GM19043 (cell line): ENCODE data around the gene SLC35E1.

ENCODE experiments used
- ATAC-seq: cut with Tn5 transposase; IDR thresholded peaks from one replicate; pipeline ENCODE4 v1.9.1; 2021; ENCODE audit warnings: low read depth; ENCODE audit not compliant: unreplicated experiment

SLC35E1 gene

GRCh38 chr19:16584248-16585093 lies 12.3 kb upstream of the SLC35E1 start:
- peak; percentile 48 for ATAC-seq

- ATAC-seq: no peak
Measured at GRCh38 chr19:16582486-16583261, 10.5 kb upstream of the SLC35E1 start.

GRCh38 chr19:16581971-16582343 lies 9.7 kb upstream of the SLC35E1 start:
- ATAC-seq: no peak

- no peak for ATAC-seq
Measured at GRCh38 chr19:16581145-16581970, 9.1 kb upstream of the SLC35E1 start.

- no peak for ATAC-seq
Measured at GRCh38 chr19:16579381-16579780, 7.2 kb upstream of the SLC35E1 start.

DNA sequence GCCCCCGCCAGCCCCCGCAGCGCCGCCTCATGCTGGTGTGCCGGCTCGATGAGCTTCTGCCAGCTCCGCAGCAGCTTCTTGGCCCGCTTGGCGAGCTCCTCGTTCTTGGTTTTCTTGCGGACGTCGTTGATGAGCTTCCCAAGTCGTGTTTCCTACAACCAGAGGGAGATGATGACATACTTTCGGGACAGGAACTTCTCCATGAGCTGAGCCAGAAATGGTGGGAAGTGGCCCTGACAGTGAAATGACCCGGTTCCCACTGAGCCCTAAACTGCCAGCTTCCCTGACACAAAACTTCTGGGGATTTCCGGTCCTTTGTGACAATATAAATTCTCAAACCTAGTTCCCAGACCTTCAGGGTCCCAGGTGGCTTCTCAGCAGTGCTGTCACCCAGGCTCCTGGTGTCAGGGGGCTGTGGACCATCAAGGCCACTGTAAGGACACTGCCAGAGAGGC lies 5.3 kb upstream of the SLC35E1 start:
- ATAC-seq: no peak

GRCh38 chr19:16576690-16577530 lies 4.7 kb upstream of the SLC35E1 start:
- ATAC-seq: no peak

DNA sequence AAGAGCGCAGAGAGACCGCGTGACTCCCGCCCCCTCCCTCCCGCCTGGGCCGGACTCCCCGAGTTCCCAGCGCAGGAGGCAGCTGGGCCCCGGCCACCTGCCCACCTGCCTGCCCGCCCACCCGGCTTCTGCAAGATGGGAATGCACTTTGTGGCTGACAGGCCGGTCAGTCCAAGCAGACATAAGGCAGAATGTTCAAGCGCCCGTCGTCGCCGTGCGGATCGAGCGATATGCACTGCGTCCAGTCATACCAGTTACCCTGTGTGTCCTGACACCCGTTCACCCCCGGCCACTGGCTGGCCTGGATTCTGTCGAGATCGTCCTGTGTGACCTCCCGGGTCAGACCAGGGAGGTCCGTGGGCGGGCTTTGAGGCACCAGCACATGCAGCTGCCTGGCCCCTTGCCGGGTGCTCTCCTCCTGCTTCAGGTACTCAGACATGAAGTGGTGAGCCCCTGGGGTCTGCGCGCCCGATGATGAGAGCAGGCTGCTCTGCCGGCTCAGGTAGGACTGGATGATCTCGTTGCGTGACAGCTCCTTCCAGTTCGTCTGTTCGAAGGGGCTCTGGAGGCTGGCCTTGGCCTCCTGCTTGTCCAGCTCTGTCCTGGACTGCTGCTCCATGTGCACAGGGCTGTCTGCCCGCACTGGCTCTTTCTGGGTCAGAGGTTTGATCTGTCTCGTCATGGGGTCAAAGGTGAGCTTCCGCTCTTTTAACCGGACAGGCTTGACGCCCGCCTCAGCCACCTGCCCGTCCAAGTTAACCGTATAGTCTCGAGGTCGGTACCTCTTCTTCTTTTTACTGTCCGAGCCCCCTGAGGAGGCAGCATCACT lies 3.9 kb upstream of the SLC35E1 start:
- no peak for ATAC-seq

DNA sequence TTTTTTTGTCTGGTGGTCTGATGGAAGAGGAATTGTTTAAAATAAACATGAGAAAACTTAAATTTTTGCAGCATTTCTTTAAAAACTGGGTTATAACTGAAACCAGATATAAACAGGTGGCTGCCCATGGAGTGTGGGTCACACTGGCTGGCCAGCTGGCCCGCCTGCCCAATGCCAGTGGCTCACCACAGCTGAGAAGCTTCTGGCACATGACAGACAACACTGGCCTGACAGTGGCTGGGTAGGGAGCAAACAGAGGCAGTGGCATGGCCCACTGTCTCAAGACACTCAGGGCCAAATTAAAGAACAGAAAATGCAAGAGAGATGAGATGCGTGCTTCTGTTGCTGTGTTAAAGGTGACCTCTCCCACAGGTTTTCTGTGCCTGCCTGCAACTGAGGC lies 3.1 kb upstream of the SLC35E1 start:
- ATAC-seq: no peak

- ATAC-seq: no peak
Measured at GRCh38 chr19:16573925-16574324, 1.7 kb upstream of the SLC35E1 start.

DNA sequence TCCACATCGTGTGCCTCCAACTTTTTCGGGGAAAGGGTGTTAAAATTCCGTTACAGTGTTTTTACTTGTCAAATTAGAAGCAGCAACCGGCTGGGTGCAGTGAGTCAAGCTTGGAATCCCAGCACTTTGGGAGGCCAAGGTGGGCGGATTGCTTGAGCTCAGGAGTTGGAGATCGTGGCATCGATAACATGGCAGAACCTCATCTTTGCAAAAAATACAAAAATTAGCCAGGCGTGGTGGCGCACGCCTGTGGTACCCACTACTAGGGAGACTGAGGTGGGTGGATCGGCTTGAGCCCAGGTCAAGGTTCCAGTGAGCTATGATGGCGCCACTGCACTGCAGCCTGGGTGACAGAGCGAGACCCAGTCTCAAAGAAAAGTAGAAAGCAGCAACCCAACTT lies 1.1 kb upstream of the SLC35E1 start:
- no peak for ATAC-seq

- ATAC-seq: peak; percentile 9
Measured at GRCh38 chr19:16571822-16572331, 338 bp downstream of the SLC35E1 start.

GRCh38 chr19:16571283-16571682 lies 932 bp downstream of the SLC35E1 start:
- ATAC-seq: no peak

GRCh38 chr19:16569609-16570320 lies 2.5 kb downstream of the SLC35E1 start:
- ATAC-seq: no peak

DNA sequence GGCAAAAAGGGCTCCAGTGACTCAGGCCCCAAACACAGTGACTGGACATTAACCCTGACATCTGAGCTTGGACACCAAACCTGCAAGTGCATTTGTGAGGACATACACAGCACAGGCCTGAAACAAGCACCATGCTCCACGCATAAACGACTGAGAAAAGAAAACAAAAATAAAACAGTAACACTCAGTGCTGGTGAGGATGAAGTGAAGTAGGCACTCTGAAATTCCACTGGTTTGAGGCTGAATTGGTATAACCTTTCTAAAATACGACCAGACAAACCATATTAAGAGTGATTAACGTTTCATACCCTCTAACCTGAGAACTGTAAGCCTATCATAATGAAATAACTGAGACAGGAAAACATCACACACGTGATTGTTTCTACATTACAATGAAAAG lies 5.5 kb downstream of the SLC35E1 start:
- no peak for ATAC-seq

DNA sequence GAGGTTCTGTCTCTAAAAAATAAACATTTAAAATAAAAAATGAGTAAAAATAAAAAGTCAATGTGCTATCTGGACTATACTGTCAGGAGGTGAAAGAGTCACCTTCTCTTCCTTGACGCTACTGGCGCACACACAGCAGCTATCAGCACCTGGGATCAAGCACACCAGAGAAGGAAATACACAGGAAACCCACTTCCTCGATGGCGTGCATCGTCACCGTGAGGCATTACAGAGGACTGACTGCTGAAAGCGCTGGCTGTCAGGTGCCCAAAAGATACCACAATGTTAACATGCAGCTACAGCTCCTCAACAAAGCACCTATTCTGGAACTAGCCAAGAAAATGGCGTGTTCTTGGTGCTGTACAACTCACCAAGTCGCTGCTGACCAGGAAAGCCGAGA lies 6.1 kb downstream of the SLC35E1 start:
- no peak for ATAC-seq

DNA sequence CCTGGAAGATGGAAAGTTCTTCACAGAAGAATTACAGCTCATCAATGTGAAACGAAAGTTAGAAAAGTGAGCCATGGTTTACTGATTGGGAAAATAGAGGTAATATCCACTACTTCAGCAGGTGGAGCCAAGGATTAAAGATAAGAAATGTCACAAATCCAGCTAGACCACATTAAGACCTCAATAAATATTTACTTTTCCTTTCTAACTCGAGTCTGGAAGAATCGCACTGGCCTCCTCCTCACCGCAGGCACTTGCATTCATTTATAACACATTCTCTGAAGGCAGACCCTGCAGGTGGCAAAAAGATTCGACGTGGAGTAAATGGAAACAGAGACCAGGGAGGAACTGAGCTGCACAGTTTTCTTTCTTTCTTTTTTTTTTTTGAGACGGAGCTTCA lies 7.4 kb downstream of the SLC35E1 start:
- ATAC-seq: no peak

DNA sequence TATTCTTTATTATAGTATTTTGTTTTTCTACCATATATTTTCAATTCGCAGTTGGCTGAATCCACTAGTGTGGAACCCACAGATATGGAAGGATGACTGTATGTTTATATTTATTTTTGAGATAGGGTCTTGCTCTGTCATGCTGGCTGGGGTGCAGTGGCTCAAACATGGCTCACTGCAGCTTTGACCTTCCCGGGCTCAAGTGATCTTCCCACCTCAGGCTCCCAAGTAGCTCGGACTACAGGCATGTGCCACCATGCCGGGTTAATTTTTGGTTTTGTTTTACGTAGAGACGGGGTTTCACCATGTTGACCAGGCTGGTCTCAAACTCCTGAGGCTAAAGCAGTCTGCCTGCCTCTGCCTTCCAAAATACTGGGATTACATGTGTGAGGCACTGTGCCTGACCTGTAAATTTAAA lies 9.6 kb downstream of the SLC35E1 start:
- ATAC-seq: no peak
